ENCODE results near the gene NFE2L3.
"Not testable (repeated sequence)": the region's sequence is repeated elsewhere in the genome, so short reads cannot be mapped to it uniquely, and the experiment has no call there.

NFE2L3 gene

DNA sequence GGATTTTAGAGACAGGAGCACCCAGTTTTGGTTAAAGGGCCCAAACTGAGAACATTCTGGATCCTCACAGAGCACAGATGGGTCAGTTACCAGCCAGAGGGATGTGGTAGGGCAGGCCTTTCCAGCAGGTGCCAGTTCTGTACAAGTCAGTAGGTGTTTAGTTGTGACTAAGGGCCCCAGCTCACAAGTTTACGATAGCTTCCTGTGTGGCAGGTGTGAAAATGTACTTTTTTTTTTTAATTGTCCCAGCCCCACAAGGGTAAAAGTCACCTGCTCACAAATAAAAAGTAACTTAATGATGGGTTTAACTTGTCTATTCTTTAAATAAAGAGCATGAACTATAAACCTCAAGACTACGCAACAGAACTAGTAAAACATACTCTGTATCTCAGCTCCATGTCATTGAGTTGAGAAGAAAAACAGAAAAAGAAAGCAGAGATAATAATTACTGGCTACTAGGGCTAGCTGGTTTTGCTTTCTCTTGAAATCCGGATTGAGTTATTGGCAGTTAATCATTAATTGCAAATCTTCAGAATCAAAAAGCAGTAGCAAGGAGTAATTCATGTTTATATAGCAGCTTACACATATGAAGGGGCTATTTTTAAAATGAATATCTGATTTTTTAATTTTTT is 15.4 kb downstream of the NFE2L3 start:
- no peak for DNase-seq (ENCODE audit: low read depth in 2 of 2)

DNA sequence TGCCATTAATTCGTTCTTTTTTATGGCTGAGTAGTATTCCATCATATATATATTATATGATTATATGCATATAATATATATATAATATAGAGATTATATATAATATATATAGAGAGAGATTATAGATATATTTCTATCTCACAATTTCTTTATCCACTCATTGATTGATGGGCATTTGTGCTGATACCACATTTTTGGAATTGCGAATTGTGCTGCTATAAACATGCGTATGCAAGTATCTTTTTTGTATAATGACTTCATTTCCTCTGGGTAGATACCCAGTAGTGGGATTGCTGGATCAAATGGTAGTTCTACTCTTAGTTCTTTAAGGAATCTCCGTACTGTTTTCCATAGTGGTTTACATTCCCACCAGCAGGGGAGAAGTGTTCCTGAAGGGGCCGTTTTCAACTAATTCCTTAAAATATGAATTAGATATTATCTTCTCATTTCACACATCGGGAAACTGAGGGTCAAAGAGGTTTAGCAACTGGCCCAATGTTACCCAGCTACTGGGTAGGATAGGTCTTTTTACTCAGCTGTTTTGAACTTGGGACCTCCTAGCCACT is 16.5 kb downstream of the NFE2L3 start:
- no peak for DNase-seq (ENCODE audit: low read depth in 2 of 2)

DNA sequence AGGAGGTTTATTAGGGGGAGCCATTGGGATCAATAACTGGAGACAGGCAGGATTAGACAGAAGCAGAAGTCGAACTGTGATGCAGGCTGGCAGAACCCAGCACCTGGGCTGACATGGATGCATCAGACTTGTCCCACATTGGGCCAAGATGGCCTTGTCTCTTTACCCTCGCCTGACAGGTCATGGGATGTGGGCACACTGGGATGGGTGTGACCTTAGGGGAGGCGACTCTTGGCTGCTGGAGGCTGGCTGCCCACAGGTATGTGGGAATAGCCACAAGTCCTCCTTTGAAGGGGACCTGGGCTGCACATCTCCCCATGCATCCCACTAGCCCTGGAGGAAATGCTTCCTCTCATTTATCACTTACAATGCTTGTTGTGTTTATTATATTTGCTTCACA is 17.3 kb downstream of the NFE2L3 start:
- no peak for DNase-seq (ENCODE audit: low read depth in 2 of 2)

DNA sequence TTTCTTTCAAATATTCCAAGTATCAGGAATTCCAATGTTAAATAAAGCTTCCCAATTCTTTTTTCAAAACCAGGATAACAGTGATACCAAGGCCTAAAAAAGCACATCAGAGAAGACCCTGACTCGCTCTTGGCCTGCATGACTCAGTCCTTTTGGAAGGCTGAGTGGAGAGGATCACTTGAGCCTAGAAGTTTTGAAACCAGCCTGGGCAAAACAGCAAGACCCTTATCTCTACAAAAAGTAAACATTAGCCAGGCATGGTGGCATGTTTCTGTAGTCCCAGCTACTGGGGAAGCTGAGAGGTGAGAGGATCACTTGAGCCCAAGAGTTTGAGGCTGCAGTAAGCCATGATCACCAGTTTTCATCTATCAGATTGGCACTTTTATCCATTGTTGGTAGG is 18.7 kb downstream of the NFE2L3 start:
- no peak for DNase-seq (ENCODE audit: low read depth in 2 of 2)

DNA sequence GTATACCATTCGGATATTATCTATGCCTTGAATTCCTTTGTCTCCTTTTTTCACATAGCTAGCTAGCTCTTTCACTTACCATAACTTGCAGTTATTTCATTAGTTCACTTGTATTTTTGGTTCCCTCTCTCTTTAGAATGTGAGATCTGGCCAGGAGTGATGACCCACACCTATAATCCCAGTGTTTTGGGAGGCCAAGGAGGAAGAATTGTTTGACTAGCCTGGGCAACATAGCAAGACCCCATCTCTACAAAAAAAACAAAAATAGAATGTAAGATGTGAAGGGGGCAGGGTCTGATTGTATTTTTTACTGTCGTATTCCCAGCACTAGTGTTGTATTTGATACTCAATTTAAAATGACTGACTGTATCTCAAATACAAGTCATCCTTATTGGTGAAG is 19.6 kb downstream of the NFE2L3 start:
- DNase-seq (ENCODE audit: low read depth in 2 of 2), result no peak

DNA sequence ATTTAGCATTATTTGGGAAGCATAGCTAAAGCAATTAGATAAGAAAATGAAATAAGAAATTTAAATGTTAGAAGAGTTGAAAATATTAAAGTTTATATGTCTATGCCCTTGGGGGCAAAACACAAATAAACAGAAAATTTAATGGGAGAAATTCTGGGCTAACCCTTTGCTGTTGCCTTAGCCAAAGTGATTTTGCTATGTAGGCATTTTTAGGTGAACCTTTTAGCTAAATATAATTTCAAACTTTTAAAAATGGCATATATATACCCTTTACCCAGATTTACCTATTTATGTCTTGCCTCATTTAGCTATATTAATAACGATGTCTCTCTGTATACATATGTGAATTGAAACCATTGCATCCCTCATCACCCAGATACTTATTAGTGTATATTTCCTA is 20.1 kb downstream of the NFE2L3 start:
- DNase-seq (ENCODE audit: low read depth in 2 of 2), result no peak

DNA sequence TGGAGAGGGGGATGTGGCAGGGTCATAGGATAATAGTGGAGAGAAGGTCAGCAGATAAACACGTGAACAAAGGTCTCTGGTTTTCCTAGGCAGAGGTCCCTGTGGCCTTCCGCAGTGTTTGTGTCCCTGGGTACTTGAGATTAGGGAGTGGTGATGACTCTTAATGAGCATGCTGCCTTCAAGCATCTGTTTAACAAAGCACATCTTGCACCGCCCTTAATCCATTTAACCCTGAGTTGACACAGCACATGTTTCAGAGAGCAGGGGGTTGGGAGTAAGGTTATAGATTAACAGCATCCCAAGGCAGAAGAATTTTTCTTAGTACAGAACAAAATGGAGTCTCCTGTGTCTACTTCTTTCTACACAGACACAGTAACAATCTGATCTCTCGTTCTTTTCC is 23.9 kb downstream of the NFE2L3 start:
- DNase-seq (ENCODE audit: low read depth in 2 of 2), result not testable (repeated sequence)

DNA sequence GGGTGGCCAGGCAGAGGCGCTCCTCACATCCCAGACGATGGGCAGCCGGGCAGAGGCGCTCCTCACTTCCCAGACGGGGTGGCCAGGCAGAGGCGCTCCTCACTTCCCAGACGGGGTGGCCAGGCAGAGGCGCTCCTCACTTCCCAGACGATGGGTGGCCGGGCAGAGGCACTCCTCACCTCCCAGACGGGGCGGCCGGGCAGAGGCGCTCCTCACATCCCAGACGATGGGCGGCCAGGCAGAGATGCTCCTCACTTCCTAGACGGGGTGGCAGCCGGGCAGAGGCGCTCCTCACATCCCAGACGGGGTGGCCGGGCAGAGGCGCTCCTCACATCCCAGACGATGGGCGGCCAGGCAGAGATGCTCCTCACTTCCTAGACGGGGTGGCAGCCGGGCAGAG is 24.7 kb downstream of the NFE2L3 start:
- DNase-seq (ENCODE audit: low read depth in 2 of 2), result not testable (repeated sequence)

DNA sequence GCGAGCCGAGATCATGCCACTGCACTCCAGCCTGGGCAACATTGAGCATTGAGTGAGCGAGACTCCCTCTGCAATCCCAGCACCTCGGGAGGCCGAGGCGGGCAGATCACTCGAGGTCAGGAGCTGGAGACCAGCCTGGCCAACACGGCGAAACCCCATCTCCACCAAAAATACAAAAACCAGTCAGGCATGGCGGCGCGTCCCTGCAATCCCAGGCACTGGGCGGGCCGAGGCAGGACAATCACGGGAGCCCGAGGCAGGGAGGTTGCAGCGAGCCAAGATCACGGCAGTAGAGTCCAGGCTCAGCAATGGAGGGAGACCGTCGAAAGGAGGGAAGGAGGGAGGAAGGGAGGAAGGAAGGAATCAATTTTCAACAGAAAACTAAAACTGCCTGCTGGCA is 25.3 kb downstream of the NFE2L3 start:
- not testable (repeated sequence) for DNase-seq (ENCODE audit: low read depth in 2 of 2)

DNA sequence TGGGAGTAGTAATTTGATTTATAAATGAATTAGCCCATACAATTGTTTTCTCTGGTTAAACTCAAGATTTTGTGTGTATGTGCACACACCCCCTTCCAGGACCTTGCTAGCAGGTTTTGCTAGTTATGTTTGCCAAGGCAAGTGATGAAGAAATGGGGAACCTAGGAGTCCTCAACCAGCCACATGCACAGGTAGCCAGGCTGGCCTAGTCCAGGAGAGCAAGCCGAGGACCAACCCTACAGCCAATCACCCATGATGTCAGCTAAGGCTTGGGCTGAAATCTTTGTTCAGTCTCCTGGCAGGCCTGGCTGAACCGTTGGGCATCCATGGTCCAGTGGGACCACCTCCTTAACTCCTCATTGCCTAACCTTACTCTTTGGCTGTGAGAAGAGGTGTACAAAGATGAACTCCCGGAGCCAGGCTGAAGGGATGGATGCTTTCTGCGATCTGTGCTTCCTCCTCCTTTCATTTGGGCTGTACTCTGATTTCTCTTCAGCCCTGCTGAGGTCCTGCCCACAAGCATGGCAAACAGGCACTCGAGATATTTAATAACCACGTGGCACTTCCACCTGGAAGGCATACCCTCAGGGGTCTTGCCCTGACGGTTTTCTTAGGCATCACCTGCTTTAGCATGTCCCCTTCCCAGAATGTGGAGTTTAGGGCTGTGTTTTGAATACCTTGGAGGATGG is 26.4 kb downstream of the NFE2L3 start:
- no peak for DNase-seq (ENCODE audit: low read depth in 2 of 2)

DNA sequence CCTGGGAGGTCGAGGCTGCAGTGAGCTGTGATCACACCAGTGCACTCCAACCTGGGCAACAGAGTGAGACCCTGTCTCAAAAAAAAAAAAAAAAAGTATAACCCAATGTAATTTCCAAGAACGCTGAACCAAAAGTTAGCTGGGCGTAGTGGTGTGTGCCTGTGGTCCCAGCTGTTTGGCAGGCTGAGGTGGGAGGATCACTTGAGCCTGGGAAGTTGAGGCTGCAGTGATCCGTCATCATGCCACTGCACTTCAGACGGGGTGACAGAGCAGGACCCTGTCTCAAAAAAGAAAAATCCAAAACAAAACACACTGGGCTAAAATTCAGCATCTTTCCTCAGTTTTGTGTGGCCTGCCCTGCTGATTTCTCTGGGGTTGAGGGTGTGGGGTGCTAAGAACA is 27.4 kb downstream of the NFE2L3 start:
- DNase-seq (ENCODE audit: low read depth in 2 of 2), result no peak

DNA sequence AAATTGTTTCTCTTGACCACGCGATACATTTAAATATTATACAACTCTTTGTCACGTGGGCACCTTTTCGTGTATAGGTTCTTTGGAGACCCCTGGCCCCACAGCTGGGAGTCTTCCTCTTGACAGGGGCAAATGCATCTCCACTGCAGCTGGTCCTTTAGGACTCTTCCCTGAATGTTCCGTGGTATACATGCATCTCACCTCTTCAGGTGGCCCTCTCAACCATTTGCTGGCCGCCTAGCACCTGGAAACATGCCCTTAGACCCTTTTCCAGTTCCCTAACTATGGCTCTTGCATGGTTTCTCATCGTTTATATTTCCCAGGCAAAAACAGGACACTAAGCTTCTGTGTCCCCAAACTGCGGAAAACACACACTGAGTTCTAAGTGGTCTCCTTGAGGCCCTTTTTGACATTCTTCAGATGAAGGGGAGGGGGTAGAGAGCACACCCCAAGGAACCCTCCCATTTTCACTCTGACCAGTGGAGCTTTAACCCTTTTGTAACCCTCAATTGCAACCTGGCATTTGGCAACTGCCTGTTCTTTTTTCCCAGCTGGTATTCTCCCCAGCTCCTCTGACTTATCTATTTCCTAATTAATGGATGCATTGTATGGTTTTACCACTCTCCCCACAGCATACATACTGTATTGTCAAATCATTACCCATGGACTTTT is 28.0 kb downstream of the NFE2L3 start:
- no peak for DNase-seq (ENCODE audit: low read depth in 2 of 2)

DNA sequence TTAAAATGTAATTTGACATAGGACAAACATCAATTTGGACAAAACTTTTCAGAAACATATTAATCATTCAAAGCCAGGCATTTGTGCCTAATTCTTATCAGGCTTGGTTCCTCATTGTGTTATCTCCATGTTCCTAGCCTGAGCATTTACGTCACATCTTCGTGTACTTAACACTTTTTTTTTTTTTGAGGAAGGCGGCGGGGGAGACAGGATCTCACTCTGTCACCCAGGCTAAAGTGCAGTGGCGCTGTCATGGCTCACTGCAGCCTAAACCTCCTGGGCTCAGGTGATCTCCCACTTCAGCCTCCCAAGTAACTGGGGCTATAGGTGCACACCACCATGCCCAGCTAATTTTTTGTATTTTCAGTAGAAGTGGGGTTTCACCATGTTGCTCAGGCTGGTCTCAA is 28.8 kb downstream of the NFE2L3 start:
- no peak for DNase-seq (ENCODE audit: low read depth in 2 of 2)

DNA sequence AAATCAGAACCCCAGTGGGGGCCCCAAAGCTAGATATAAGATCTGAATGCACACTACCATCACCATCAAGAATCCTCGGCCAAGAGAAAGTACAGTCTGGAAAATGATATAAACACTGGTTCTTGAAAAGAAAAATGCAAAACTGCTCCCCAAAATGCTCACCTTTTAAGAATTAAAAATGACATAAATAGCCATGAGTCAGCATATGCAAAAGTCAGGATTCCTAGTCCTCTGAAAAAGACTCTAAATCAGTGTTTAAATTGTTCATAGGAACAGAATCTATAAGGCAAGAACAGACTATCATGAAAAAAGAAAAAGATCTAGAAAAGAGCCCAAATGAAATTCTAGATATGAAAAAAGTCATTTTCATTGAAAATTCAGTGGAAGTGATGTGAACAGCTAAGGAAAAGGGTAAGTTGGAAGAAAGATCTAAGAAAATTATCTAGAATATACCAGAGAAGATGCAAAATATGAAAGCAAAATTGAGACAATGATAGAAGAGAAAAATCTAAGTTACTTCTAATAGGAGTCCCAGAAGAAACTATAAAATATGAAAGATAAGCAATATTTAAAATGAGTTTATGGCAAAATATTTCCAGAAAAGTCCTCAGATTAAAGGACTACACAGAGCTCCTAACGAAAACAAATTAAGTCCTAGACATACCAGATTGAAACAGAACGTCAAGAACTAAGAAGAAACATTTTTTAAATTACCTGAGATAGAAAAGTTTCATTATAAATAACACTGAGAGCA is 29.7 kb downstream of the NFE2L3 start:
- no peak for DNase-seq (ENCODE audit: low read depth in 2 of 2)

DNA sequence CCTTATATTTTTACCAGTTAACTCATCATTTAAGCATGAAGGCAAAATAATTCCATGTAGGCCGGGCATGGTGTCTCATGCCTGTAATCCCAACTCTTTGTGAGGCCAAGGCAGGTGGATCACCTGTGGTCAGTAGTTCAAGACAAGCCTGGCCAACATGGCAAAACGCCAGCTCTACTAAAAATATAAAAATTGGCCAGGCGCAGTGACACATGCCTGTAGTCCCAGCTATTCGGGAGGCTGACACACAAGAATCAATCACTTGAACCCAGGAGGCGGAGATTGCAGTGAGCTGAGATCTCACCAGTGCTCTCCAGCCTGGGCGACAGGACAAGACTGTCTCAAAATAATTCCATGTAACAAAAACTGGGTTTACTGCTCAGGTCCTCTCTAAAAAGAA is 30.3 kb downstream of the NFE2L3 start:
- no peak for DNase-seq (ENCODE audit: low read depth in 2 of 2)

DNA sequence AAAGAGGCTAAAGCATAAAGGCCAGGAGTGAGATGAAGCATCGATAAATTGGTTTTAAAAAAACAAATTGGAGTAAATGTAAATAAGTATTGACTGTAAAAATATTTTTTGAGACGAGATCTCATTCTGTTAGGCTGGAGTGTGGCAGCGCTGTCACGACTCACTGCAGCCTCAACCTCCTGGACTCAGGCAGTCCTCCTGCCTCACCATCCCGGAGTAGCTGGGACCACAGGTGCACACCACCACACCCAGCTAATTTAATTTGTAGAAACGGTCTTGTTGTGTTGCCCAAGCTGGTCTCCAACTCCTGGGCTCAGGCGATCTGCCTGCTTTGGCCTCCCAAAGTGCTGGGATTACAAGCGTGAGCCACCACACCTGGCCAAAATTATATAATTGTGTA is 30.7 kb downstream of the NFE2L3 start:
- DNase-seq (ENCODE audit: low read depth in 2 of 2), result no peak

DNA sequence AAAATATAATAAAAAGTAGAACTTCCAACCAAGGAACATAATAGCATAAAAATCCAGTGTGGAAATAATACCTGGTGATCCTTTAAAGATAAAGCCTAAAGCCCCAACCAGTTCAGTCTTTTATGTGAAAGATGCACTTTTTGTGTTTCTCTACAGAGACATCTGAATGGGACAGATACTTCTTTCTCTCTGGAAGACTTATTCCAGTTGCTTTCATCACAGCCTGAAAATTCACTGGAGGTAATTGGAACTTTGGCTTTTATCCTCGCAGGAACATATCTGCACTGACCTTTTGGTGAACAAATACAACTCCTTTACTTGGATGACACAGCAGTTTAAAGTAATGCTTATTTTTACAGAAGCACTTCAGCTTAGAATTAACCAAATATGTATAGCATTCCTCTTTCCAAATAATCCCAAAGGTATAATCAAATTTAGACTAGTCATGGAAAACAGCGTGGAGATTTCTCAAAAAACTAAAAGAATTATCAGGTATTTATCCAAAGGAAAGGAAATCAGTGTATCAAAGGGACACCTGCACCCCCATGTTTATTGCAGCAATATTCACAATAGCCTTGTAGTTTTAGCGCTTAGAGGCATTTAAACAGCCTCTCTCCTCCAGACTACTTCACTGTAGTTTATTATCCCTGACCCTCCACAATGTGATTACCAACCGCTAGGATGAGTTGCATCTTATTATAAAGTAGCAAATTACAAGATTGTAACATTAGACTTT is 31.7 kb downstream of the NFE2L3 start:
- DNase-seq (ENCODE audit: low read depth in 2 of 2), result no peak

DNA sequence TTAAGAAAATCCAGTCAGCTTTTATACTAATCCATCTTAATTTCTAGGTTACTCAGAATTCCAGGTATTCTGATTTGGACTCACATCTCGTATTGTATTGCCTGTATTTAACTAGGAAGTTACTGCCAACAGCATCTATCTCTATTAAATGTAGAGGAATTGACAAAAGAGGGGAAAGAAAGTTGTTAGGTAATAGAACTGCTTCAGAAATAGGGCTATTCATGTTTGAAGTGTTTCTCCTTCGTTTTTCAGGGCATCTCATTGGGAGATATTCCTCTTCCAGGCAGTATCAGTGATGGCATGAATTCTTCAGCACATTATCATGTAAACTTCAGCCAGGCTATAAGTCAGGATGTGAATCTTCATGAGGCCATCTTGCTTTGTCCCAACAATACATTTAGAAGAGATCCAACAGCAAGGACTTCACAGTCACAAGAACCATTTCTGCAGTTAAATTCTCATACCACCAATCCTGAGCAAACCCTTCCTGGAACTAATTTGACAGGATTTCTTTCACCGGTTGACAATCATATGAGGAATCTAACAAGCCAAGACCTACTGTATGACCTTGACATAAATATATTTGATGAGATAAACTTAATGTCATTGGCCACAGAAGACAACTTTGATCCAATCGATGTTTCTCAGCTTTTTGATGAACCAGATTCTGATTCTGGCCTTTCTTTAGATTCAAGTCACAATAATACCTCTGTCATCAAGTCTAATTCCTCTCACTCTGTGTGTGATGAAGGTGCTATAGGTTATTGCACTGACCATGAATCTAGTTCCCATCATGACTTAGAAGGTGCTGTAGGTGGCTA is 32.5 kb downstream of the NFE2L3 start:
- not testable (repeated sequence) for DNase-seq (ENCODE audit: low read depth in 2 of 2)

DNA sequence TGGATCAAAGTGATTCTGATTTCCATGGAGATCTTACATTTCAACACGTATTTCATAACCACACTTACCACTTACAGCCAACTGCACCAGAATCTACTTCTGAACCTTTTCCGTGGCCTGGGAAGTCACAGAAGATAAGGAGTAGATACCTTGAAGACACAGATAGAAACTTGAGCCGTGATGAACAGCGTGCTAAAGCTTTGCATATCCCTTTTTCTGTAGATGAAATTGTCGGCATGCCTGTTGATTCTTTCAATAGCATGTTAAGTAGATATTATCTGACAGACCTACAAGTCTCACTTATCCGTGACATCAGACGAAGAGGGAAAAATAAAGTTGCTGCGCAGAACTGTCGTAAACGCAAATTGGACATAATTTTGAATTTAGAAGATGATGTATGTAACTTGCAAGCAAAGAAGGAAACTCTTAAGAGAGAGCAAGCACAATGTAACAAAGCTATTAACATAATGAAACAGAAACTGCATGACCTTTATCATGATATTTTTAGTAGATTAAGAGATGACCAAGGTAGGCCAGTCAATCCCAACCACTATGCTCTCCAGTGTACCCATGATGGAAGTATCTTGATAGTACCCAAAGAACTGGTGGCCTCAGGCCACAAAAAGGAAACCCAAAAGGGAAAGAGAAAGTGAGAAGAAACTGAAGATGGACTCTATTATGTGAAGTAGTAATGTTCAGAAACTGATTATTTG is 33.3 kb downstream of the NFE2L3 start:
- no peak for DNase-seq (ENCODE audit: low read depth in 2 of 2)

DNA sequence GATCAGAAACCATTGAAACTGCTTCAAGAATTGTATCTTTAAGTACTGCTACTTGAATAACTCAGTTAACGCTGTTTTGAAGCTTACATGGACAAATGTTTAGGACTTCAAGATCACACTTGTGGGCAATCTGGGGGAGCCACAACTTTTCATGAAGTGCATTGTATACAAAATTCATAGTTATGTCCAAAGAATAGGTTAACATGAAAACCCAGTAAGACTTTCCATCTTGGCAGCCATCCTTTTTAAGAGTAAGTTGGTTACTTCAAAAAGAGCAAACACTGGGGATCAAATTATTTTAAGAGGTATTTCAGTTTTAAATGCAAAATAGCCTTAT is 33.8 kb downstream of the NFE2L3 start:
- DNase-seq (ENCODE audit: low read depth in 2 of 2), result no peak
